NCI-H2227 (cell line): ENCODE results near the gene UBE2E1.
A peak's percentile ranks its signal among the peaks of the same experiment; 100 is the strongest.
"Not testable (repeated sequence)": the region's sequence is repeated elsewhere in the genome, so short reads cannot be mapped to it uniquely, and the experiment has no call there.

Experiments
- DNase-seq: peaks from one replicate; lab custom pipeline; 2025; ENCODE audit not compliant: unreplicated experiment; lab: John Stamatoyannopoulos, UW

Gene UBE2E1

DNA sequence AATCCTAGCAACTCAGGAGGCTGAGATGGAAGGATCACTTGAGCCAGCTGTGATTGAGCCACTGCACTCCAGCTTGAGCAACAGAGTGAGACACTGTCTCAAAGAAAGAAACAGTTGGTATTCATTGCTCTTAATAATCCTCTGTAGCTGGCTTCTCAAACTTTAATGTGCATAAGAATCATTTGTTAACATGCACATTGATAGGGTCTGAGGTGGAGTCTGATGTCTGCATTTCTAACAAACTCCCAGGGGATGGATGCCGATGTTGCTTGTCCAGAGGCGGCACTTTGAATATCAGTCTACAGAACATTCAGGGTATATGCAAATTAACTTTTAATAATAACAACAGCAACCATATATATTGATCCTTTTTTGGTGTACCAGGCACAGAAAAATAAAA, 71.2 kb downstream of the UBE2E1 start:
- no peak for DNase-seq

DNA sequence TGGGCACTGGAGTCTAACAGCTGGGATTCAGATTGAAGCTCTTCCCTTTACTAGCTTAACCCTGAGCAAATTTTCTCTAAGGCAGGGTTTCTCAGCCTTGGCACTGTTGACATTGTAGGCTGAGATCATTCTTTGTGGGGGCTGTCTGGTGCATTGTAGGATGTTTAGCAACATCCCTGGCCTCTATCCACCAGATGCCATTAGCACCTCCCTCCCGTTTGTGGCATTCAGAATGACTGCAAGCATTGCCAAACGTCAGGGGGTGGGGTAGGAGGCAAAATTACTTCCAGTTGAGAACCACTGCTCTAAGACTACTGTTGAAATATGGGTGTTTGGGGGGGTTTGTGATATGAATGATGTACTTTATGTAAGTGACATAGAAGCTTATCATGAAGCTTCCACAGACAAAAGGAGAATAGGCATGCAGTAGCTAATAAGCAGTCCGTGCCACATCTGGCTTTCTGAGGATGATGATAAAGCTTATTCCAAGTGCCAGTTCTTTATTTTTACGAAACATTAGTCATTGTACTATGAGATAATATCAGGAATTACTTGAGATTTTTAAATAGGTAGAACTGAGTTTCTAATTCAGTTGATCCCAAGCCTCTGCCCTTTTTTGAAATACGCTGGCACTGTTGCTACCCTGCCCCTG, 71.7 kb downstream of the UBE2E1 start:
- DNase-seq, result no peak

DNA sequence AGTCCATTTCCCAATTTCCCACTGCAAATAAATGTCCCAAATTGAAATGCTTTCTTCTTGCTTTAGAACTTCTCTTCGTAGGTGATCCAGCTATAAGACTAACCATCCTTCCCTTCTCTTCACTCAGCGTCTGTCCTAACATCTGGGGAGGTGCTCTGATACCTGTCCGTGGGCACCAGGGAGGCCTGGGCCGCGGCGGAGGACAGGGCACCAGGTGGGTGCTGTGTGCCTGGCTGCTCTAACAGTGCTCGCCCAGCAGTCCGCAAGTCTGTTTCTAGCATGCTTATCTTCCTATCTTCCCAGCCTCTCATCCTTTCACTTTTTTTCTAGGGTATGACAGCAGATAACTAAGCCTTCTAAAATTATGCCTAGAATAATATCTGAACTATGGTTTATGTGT, 73.7 kb downstream of the UBE2E1 start:
- DNase-seq, result no peak

DNA sequence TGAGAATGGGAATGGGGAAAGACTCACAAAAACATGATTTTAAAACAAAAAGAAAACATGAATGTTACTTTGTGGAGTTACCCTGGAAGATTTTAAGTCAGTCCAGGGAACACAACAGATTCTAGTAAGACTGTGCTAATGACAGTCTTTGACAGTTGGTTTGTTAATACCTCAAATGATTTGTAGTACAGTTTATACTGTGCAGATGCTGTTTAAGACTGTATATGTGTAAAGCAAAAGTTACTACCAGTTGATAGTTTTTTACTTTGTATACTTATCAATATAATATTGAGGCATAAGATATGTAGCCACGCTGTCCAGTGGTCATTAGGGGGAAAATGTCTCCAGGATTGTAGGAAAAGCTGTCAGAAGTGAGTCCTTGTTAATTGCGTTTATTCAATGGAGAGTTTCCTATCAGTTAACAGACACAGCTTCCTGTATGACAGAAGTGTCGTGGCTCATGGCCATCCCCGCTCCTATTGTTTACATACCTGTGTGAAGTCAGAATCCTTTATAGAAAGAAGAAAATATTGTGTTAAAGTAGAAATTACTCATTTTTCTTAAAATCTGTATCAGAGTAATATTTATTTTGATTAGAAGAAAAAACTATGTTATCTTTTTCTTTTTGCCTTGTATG, 75.1 kb downstream of the UBE2E1 start:
- DNase-seq, result no peak

DNA sequence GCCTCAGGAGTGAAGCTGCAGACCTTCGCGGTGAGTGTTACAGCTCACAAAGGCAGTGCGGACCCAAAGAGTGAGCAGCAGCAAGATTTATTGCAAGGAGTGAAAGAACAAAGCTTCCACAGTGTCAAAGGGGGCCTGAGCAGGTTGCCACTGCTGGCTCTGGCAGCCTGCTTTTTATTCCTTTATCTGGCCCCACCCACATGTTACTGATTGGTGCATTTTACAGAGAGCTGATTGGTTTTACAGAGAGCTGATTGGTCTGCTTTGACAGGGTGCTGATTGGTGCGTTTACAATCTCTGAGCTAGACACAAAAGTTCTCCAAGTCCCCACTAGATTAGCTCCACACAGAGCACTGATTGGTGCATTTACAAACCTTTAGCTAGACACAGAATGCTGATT, 76.2 kb downstream of the UBE2E1 start:
- not testable (repeated sequence) for DNase-seq

DNA sequence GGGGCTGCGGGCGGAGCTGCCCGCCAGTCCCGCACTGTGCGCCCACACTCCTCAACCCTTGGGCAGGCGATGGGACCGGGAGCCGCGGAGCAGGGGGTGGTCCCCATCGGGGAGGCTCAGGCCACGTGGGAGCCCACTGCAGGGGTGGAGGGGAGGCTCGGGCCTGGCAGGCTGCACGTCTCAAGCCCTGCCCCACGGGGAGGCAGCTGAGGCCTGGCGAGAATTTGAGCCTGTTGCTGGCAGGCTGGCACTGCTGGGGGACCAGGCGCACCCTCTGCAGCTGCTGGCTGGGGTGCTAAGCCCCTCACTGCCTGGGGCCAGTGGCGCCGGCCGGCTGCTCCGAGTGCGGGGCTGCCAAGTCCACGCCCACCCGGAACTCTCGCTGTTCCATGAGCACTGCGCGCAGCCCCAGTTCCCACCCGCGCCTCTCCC, 76.7 kb downstream of the UBE2E1 start:
- DNase-seq, result no peak

DNA sequence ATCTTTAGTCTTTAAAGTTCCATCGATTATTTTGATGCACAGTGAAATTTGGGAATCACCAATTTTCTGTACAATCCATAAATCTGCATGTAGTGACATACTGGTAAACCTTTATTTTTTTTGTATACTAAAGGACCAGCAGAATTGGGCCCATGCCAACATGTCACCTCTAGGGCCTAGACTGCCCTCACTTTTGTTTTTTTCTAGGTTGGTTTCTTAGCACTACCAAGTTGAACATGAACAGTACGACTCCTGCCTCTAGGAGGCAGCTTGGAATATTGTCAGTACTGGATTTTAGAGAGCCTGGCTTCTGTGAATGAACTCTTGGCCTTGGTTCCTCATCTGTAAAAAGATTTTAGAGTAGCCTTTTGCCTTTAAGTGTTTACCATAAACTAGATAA, 78.7 kb downstream of the UBE2E1 start:
- no peak for DNase-seq

DNA sequence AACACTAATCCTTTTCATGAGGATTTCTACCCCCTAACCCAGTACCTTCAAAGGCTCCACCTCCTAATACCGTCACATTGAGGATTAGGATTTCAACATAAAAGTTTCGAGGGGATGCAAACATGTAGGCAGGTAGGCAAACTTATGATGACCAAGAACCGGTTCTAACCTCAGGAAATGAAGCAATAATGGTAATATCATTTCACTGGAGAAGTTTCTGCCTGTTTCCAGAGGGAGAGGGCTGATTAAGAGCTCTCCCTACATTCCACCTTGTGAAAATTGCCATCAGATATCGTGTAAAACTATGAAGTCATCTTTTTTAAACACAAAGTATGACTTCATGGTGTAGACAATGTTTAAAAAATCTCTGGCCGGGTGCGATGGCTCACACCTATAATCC, 79.5 kb downstream of the UBE2E1 start:
- no peak for DNase-seq

DNA sequence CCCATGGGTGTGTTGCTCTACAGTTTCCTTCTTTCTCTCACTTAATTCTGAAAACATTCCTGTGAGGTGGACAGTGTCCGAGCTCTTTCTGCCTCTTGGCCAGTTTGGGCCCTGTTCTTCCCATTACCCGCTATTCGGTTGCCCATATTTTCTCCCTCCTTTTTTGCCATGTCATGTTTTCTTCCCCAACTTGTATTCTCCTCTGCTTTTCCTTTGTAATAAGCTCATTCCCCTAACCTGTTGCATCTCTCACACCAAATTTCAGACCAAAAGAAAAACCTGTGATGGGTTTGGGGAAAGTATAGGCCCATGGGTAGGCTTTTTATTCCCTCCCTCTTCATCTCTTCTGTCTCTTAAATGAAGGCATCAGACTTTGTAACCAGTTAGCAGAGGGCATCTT, 80.6 kb downstream of the UBE2E1 start:
- DNase-seq, result no peak

DNA sequence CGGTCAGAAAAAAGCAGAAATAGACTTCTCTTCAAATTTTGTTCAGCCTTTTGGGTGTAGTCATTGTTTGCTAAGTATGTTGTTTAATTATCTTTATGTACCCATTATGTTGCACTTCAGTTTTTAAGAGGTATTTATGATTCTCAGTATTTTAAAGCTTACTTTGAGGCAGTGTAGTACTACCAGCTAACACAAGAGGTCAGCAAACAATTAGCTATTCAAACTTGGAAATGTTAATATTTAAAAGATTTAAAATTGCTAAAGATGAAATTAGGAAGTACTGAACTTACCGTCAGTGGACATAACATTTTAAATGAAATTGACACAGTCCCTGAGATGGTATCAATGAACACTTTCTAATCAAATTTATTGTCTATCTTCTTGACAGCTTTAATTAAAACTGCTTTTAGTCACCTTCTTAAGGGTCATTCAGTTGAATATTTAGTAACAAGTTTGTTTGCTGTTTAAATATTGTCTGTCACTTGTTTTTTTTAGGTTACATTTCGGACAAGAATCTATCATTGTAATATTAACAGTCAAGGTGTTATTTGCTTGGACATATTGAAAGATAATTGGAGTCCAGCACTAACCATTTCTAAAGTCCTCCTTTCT, 83.0 kb downstream of the UBE2E1 start:
- DNase-seq, result peak; percentile 1

DNA sequence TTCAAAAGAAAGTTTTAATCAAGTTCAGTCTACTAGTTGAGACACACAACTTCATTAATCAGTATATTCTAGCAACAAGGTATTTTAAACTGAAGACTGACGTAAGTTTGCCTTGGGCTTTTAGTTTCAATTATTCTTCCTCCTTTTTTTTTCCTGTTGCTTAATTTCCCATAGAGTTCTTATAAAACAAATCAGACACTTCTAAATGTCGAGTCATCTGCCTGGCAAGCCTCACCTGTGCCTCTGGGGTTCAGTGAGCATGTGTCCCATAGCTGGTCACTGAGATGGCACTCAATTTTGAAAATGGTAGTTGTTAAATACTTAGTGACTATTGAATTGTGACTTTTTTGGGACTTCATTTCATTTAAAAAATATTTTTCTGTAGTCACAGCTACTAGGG, 83.6 kb downstream of the UBE2E1 start:
- DNase-seq, result no peak

DNA sequence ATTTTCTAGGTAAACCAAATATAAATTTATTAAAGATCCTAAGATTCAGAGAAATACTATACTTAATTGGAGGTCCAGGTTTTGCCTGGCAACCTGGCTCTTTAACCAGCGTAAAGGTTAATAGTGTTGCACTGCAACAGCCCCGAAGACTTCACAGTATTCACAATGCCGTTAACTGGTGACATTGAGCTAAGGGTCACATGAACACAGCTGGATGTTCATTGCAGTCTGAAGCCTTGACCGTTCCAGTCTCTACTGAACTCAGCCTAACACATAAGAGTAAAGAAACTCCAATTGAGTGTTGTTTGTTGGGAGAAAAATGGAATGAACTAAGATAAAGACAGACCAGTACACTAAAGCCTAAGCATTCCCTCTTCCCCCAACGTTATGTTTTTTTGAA, 84.2 kb downstream of the UBE2E1 start:
- DNase-seq, result no peak

DNA sequence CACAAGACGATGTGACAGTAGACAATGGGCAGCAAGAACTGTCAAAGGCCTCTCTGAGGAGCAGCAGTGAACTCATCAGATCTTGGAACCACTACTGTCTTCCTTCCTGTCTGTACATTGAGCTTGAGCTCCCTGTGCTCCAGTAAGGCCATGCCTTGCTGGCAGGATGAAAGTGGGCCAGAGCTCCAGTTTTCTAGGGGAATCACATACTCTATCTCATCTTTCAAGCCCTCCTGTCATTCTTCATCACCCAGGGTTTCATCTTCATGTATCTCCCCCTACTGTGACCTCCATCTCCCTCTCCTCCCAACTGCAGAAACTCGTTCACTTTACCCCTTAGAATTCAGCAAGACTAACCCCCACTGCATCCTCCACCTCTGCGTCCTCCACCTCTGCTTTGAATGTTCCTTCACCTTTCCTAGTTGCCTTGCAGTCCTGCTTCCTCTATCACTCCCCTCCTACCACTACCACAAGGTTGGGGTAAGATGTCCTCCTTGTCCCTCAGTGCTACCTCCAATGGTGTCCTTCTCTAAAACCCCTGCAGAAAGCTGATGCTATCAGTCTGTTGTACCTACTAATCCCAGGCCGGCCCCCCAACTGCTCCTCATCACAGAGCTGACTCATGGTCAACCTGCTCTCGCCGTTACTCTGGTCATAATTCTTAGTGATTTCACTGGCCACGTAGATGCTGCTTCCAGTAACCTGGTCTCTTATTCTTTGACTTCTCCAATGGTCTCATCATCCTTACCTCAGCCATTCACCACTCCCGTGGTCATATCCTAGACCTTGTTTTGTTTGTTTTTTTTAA, 88.7 kb downstream of the UBE2E1 start:
- DNase-seq, result no peak

DNA sequence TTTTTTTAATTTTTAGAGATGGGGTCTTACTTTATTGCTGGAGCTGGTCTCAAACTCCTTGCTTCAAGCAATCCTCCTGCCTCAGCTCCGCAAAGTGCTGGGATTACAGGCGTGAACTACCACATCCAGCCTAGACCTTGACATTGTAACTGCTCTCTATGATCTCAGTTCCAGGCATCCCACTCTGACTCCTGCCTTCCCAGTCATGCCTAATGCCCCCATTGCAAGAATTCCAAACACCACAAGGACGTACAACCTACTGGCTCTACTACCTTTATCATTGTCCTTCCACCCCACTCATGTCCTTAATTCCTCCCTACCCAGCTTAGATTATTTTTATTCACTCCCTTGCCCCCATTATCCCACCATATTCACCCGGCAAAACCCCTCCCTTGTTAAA, 89.4 kb downstream of the UBE2E1 start:
- DNase-seq, result no peak

DNA sequence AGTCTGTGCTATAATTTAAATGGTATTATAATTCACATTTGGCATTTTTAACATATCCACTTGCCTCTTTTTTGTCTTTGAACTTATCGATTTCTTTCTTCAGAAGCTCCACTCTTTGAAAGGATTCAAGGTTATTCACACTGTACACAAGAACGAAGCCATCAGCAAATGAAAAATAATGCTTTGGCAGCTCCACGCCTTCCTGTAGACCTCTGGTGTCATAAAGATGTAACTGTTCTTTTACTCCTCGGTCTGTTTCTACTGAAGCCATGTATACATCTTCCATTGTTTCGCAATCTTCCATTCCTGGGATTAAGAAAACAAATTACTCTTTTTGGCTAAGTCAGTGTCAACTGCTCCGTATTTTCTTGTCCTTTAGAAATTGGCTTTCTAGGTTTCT, 95.0 kb downstream of the UBE2E1 start:
- no peak for DNase-seq

DNA sequence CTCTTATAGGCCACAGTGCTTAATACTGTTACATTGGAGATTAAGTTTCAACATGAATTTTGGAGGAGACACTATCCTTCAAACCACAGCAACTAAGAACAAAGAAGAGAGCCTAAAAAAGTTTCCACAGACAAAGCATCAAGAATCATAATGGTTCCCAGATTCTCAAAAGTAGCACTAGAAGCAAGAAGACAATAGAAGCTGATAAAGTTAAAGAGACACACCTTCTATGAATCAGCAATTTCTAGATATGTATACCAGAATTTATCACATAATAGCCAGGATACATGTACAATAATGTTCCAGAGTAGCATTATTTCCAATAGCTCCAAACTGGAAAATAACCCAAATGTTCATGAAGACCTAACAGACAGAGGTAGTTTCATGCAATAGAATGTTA, 98.8 kb downstream of the UBE2E1 start:
- DNase-seq, result no peak

DNA sequence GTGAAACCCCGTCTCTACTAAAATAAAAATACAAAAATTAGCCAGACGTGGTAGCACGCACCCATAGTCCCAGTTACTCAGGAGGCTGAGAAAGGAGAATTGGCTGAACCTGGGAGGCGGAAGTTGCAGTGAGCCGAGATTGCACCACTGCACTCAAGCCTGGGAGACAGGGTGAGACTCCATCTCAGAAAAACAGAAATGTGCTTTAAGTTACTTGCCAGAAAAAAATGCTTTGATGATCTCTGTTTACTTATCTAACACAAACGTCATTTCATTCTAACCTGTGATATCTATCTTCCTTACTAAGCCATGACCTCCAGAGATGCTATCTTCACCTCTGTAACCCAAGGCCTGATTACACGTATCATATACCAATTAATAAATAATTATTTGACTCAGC, 103.6 kb downstream of the UBE2E1 start:
- DNase-seq, result no peak

DNA sequence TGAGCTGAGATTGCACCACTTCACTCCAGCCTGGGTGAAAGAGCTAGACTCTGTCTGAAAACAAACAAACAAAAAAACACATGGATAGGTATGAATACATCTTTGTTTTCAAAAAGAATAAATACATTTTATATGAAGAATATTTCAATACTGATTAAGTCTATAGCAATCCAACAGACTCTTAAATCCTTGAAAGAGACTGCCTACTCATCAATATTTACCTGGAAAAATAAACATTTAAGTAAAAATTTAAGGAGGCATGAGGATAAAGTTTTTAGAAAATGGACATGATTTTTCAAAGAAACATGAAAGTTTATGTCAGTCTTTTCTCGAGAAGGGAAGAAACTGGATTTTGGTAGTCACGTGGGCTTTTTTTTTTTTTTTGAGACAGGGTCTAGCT, 105.6 kb downstream of the UBE2E1 start:
- no peak for DNase-seq

DNA sequence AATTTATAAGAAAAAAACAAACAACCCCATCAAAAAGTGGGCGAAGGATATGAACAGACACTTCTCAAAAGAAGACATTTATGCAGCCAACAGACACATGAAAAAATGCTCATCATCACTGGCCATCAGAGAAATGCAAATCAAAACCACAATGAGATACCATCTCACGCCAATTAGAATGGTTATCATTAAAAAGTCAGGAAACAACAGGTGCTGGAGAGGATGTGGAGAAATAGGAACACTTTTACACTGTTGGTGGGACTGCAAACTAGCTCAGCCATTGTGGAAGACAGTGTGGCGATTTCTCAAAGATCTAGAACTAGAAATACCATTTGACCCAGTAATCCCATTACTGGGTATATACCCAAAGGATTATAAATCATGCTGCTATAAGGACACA, 106.6 kb downstream of the UBE2E1 start:
- not testable (repeated sequence) for DNase-seq

DNA sequence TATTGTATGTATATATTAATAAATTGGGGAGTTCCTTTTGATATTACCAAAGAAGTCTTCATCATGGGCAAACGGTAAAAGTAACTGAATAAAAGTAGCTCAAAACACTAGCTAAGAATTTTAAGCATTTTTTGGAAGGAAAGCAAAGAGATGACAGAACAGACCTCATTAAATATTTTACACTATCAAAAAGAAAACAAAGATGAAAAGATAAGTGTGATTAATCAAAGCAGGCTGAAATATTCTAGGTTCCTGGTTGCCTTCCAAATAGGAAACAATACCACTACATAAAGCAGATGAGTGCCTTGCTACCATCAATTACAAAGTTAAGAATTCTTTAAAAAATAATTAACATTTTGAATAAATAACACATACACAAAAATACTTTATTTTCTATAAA, 107.4 kb downstream of the UBE2E1 start:
- DNase-seq, result no peak

DNA sequence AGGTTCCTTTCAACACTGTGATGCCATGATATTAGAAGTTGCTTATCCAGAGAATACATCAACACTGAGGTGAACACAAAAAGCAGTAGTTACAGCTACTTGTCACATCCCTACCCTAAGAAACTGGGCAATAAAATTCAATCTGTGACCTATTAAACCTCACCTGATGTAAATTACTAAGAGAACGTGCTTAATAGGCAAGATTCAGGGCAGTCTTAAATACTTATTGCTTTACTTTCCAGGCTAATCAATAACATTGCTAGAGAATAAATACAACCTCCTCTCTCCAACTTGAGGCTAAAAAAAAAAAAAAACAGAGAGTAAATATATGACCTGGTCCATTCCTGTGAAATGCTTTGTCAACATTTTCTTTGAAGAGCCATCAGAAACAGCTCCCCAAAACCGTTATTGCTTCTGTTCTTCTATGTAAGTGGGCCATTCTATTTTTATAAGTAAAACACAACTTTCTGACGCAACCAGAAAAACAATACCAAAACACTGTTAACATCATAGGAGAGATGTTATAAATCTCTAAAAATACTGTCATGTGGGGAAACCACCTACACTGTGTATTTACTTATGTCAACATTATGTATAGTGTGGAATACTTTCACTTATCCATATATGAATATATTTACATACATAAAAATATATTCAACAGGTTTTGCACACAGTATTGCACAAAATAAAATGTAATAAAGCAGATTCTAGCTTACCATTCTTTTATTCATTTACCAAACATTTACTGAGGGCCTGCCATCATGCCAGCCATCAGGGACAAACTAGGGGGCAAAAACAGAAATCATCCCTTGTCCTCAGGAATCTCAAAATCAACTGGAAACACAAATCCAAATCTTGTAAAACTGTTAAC, 108.4 kb downstream of the UBE2E1 start:
- DNase-seq, result no peak
